HG03175 (cell line): ENCODE data around the gene PCK2.

ENCODE experiments used
- ATAC-seq: cut with Tn5 transposase; IDR thresholded peaks from one replicate; pipeline ENCODE4 v1.9.1; 2021; ENCODE audit warnings: mild to moderate bottlenecking, moderate library complexity; ENCODE audit not compliant: unreplicated experiment

PCK2 gene

GRCh38 chr14:24074625-24075484 is 19.3 kb upstream of the PCK2 start:
- no peak for ATAC-seq

- no peak for ATAC-seq
Observed at GRCh38 chr14:24075485-24076301, 18.4 kb upstream of the PCK2 start.

- ATAC-seq: no peak
Observed at GRCh38 chr14:24076302-24076601, 17.9 kb upstream of the PCK2 start.

- no peak for ATAC-seq
Observed at GRCh38 chr14:24077086-24077485, 17.0 kb upstream of the PCK2 start.

- ATAC-seq: no peak
Observed at GRCh38 chr14:24078146-24078545, 16.0 kb upstream of the PCK2 start.

GRCh38 chr14:24079491-24080141 is 14.5 kb upstream of the PCK2 start:
- no peak for ATAC-seq

GRCh38 chr14:24080142-24080530 is 14.0 kb upstream of the PCK2 start:
- no peak for ATAC-seq

- ATAC-seq: peak; percentile 80
Observed at GRCh38 chr14:24080888-24081738, 13.0 kb upstream of the PCK2 start.

GRCh38 chr14:24081739-24082211 is 12.3 kb upstream of the PCK2 start:
- no peak for ATAC-seq

- no peak for ATAC-seq
Observed at GRCh38 chr14:24082411-24083080, 11.6 kb upstream of the PCK2 start.

- no peak for ATAC-seq
Observed at GRCh38 chr14:24083462-24083861, 10.6 kb upstream of the PCK2 start.

- ATAC-seq: no peak
Observed at GRCh38 chr14:24084440-24084839, 9.7 kb upstream of the PCK2 start.

GRCh38 chr14:24085215-24085614 is 8.9 kb upstream of the PCK2 start:
- ATAC-seq: no peak

GRCh38 chr14:24086193-24086955 is 7.7 kb upstream of the PCK2 start:
- no peak for ATAC-seq

GRCh38 chr14:24087004-24087403 is 7.1 kb upstream of the PCK2 start:
- no peak for ATAC-seq

- no peak for ATAC-seq
Observed at GRCh38 chr14:24088095-24088494, 6.0 kb upstream of the PCK2 start.

- no peak for ATAC-seq
Observed at GRCh38 chr14:24089890-24090289, 4.2 kb upstream of the PCK2 start.

GRCh38 chr14:24092110-24092504 is 2.0 kb upstream of the PCK2 start:
- ATAC-seq: no peak

- no peak for ATAC-seq
Observed at GRCh38 chr14:24092505-24093206, 1.5 kb upstream of the PCK2 start.
